ENCODE measurements around the gene RPRD1B. TPM values are rescaled to one million over a fixed set of nuclear protein-coding genes. Genes with fewer than 3 reads are reported as not detected.

Gene RPRD1B
- total RNA-seq, 1 experiment from 2014 or later: 21.5 TPM

DNA sequence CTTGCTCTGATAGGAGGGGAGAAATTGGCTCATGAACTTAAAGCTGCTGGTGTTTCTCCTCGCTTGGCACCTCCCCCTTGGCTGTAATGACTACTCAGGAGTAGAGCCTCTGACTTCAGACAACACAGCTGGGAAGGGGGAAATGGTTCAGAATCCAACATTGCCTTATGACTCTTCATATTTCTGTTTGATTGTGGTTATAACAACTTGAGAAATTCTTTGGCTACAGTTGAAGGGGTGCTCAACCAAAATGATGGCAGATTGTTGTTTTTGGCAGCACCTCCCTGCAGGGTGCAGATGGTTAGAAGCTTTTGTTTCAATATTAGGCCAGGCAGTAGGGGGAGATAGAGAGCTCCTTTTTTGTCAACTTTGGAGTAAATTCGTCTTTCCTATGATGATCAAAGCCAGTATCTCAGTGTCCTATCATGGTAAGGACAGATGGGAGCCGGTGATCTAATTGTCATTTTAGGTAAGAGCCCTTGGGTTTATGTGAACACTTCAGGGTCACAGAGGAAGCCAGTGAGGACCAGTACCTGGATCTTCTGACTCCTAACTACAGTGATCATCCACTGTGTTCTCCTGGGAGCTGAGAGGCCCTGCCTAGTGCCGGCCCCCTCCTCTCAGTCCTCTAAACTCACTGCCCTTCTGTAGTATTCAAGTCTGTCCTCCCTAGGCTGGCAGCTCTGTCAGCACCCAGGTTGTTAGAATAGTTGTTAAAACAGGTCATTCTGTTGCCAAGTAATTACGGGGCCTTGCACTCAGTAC lies 39.9 kb downstream of the RPRD1B start:
- DNase-seq (ENCODE audit: low read depth): peak; percentile 98

DNA sequence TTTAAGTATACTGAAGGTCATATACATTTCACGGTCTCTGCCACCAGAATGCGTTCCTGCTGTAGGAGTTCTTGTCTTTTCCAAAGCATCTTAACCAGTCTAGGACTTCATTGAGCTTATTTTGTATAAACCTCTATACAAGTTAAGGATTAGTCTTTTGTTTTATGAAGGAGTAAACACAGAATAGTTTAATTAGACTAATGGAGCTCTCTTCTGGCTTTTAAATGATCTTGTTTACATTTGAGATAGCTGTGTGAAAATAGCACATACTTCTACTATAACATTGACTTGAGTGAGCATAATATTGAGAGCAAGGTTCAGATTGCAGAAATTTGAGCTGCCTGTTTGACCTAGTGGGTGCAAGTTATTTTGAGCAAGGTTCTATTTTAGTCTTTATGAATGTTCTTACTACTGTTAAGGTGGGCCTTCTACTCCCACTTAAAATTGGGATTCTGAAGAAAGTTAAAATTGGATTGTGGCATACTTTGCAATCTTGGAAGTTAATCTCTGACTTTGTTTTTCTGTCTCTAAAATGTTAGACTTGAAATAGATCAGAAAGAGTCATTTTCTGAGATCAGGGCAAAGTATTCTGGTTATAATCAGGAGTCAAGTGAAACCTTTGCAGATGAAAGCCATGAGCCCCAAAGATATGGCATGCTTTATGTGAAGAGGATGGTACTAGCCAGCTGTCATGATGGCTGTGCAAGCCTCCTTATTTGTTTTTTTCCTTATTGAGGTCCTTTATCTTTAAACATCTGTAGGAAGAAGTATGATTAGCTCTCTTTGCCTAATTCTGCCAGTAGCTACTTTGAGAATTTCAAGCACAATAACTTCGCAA lies 41.8 kb downstream of the RPRD1B start:
- no peak for DNase-seq (ENCODE audit: low read depth)

DNA sequence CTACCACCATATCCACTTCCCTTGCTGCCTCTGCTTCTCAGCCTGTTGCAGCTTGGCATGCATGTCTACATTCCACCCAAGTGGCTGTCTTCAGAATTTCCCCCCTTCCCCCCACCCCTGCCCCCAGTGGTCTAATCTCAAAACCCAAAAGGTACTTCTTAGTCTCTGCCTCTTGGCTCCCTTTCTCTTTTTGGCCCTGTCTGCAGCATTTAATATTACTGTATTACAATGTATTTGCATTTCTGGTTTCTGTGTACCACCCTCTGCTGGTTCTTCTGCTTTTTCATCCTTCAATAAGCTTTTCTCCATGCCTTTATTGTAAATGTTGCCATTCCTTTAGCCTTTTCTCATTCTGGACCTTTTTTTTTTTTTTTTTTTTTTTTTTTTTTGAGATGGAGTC lies 43.0 kb downstream of the RPRD1B start:
- no peak for DNase-seq (ENCODE audit: low read depth)

- no peak for DNase-seq (ENCODE audit: low read depth)
These were observed 44.5 kb downstream of the RPRD1B start for GRCh38 chr20:38078084-38078483.

GRCh38 chr20:38079353-38079752 lies 45.8 kb downstream of the RPRD1B start:
- DNase-seq (ENCODE audit: low read depth): no peak

DNA sequence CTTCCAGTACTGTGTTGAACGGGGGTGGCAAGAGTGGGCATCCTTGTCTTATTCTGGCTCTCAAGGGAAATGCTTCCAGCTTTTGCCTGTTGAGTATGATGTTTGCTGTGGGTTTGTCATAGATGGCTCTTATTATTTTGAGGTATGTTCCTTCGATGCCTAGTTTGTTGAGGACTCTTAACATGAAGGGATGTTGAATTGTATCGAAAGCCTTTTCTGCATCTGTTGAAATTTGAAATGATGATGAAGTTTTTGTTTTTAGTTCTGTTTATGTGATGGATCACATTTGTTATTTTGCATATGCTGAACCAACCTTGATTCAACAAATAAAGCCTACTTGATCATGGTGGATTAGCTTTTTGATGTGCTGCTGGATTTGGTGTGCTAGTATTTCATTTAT lies 48.0 kb downstream of the RPRD1B start:
- DNase-seq (ENCODE audit: low read depth): no peak

DNA sequence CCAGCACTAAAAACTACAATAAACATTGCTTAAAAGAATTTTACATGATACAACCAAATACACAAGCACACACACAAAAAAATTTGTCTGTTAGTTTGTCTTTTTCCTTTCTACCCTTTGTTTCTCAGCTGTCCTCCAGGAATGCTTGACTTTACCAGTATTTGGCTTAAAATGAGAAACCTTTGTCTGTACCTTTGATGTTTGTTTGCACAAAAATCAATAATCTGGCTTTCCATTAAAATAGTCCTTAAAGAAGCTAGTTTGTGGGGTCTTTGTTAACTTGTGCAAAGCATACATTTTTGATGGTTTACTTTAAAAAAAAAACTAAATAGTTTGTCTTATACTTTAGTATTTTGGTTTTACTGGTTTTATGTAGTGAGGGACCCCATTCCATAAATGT lies 49.3 kb downstream of the RPRD1B start:
- DNase-seq (ENCODE audit: low read depth): no peak

GRCh38 chr20:38083338-38084048 lies 49.9 kb downstream of the RPRD1B start:
- no peak for DNase-seq (ENCODE audit: low read depth)

GRCh38 chr20:38084425-38084951 lies 50.9 kb downstream of the RPRD1B start:
- no peak for DNase-seq (ENCODE audit: low read depth)

- no peak for DNase-seq (ENCODE audit: low read depth)
These were observed 51.5 kb downstream of the RPRD1B start for GRCh38 chr20:38085026-38085425.

GRCh38 chr20:38089500-38089899 lies 56.0 kb downstream of the RPRD1B start:
- no peak for DNase-seq (ENCODE audit: low read depth)

DNA sequence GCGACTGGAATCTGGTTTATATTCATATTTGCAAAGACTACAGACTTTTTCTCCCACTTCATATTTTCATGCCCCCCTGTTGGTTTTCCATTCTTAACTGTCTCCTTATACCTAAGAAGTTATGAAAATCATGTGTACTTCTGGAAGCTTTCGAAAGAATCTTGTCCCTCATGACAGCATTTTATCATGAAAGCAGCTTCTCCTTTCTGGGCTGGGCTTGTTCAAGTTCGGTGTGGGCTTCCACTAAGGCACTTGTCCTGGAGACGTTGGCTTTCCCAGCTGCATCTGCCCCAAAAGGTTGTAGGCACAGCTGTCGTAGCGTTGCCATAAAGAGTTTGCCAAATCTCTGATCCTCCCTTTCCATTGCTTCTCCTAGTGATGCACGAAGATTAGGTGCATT lies 56.5 kb downstream of the RPRD1B start:
- no peak for DNase-seq (ENCODE audit: low read depth)

DNA sequence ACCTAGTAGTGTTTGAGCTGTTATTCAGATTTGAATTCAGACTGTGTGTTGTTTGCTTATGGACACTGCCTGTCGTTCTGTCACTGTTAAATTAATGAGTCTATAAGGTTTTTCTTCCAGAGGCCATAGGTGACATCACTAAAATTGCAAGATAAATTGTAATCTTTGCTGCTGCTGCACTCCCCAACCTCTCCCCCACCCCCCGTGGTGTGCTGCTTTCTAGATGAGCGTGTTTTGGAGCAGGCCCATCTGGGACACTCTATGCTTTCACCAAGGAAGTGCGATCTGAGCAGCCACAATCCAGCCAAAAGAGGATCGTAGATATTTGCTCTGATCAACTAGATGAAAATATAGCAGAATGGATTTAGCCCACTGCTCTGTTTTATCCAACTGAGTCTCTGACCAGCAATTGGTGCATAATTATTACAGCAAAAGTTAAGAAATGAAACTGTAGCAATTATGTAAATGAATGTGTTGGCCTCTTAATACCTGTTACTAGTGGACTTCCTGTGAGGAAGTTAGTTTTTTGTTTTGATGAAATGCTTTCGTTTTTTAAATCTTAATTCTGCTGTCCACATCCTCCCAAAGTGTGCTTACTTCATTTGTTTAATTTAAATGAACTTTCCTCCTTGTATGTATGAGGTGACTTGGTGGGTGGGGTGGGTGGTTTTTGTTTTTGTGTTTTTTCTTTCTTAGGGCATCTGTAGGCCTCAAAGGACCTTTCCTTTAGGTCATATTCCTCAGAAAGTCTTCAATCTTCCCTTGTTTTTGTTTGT lies 58.1 kb downstream of the RPRD1B start:
- DNase-seq (ENCODE audit: low read depth): no peak

DNA sequence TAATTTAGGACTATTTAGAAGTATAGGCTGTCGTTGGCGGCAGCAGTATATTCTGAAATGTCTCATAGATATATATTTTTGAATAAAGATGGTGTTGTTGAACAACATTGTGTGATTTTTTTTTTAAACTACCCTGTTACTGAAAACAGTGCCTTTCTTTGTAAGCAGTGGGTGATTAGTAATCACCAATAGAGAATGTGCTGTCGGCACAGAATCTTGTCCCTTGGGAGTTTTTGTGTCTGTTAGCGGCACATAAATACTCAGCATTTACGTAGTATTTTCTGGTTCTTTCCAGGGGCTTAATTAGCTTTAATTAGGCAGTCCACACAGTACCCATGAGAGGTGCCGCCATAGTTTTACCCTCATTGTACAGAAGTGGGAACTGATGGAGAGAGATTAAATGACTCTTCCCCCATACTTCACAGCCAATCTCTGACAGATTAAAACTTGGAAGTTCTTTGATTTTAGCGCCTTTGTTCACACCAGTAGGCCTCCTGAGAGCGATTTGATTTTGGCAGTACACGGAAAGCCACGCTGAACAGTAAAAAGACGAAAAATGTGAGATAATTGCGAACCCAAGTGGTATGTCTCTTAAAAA lies 58.8 kb downstream of the RPRD1B start:
- peak; percentile 42 for DNase-seq (ENCODE audit: low read depth)

- DNase-seq (ENCODE audit: low read depth): no peak
These were observed 59.4 kb downstream of the RPRD1B start for GRCh38 chr20:38092915-38093314.

GRCh38 chr20:38093641-38094077 lies 60.1 kb downstream of the RPRD1B start:
- no peak for DNase-seq (ENCODE audit: low read depth)

DNA sequence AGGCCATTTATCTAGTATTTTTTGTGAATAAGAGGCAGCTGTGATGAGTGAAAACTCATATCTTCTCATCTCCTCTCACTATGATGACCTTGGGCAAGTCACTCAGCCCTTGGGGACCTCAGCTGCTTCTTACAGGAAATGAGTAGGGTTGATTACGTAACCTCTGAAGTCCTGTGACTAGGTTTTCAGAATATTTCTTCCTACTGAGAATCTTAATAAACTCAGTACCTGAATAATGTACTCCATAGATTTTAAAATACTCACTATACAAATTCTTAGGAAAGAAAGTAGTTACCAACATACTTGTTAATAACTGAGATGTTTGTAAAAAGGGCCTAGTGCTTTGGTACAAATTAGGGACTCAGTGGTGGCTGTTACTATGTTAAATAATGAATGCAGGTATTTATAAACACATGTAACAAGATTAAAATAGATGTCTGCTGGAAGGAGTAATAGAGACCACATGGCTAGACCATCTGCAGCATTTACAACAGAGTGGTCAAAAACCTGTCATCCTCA lies 60.9 kb downstream of the RPRD1B start:
- DNase-seq (ENCODE audit: low read depth): peak; percentile 88

- no peak for DNase-seq (ENCODE audit: low read depth)
These were observed 61.6 kb downstream of the RPRD1B start for GRCh38 chr20:38095017-38095686.

GRCh38 chr20:38098952-38099351 lies 65.4 kb downstream of the RPRD1B start:
- DNase-seq (ENCODE audit: low read depth): peak; percentile 33

GRCh38 chr20:38102206-38102605 lies 68.7 kb downstream of the RPRD1B start:
- peak; percentile 37 for DNase-seq (ENCODE audit: low read depth)
